Stimulated activated naive CD4-positive, alpha-beta T cell treated with Interleukin-2 at 50 U/mL for 16 hours (primary cell): ENCODE measurements around the gene SCIN.
"Not testable (repeated sequence)": the region's sequence is repeated elsewhere in the genome, so short reads cannot be mapped to it uniquely, and the experiment has no call there.

ENCODE experiments used
- DNase-seq: peaks from one replicate; lab custom pipeline; 2025; lab: John Stamatoyannopoulos, UW

Gene SCIN

DNA sequence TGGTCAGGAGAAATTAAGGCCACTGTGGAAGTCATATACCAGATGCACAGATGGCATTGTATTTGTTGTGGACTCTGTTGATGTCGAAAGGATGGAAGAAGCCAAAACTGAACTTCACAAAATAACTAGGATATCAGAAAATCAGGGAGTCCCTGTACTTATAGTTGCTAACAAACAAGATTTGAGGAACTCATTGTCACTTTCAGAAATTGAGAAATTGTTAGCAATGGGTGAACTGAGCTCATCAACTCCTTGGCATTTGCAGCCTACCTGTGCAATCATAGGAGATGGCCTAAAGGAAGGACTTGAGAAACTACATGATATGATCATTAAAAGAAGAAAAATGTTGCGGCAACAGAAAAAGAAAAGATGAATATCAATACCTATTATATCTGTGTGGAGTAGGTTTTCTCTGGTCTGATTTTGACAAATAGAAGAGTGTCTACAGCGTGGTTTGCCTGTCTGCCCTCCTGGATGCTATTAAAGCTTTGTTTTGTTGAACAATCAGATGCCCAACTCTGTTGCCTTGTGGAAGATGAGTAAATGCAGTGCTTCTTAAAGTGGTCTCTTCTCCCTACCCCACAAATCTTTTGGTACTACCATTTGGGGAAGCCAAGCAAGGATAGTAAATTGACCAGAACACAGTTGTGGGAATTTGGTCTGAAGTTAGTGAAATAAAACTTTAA is 118.1 kb downstream of the SCIN start:
- not testable (repeated sequence) for DNase-seq

DNA sequence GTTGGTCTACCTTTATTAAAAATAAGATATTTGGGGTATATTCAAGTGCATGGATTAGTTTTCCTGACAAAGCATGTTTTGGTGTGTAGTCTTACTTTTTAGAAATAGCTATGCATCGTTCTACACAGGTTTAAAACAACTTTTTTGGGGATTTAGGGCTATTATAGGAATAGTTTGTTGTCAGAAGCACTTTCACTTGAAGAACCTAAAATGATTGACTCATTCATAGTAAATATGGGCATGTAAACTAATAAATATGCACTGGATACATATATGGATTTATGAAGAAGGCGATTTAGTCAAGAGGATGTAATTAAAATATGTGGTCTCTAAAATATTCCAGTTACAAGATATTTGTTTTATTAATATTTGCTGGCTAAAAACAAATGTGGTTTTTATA is 118.9 kb downstream of the SCIN start:
- no peak for DNase-seq

DNA sequence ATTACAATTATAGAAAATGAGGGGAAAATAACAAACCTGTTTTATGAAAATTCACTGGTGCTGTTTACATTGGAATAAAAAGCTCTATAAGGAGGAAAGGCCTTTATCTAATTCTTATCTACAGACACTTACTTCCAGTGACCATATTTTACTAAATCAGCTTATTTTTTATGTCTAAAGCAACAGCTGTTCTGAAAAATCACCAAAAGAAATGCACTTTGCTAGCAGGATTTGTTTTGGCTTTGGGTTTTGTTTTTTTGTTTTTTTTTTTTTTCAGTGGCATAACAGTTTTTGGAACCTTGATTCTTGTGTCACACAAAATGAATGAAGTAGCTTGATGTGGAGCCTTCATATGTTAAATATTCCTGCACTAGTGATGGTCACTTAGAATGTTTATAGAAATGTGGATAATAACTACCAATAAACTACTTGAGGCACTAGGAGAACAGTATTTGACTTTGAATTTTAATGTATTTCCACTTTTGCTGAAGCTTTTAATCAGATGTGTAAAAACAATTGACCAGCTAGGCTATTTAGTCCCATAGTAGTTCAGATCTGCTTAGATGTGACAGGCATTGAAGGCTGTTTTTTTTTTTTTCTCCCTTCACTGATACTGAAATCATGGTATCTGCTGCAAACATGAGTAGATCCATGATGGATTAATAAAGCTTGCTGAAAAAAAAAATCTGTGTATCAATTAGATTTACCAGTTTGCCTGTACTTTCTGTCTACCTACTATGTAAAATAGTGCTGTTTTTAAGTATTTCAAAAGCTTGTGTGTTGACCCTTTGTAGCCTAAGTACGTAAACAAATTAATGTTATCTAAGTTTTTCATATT is 119.7 kb downstream of the SCIN start:
- DNase-seq: no peak

DNA sequence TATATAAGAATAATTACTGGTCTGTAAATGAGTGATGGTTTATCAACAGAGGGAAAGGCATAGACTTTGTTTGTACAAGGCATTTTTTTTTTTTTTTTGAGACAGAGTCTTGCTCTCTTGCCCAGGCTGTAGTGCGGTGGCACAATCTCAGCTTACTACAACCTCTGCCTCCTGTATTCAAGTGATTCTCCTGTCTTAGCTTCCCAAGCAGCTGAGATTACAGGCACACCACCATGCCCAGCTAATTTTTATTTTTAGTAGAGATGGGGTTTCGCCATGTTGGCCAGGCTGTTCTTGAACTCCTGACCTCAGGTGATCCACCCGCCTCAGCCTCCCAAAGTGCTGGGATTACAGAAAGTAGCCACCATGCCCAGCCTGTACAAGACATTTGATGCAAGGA is 120.9 kb downstream of the SCIN start:
- not testable (repeated sequence) for DNase-seq

DNA sequence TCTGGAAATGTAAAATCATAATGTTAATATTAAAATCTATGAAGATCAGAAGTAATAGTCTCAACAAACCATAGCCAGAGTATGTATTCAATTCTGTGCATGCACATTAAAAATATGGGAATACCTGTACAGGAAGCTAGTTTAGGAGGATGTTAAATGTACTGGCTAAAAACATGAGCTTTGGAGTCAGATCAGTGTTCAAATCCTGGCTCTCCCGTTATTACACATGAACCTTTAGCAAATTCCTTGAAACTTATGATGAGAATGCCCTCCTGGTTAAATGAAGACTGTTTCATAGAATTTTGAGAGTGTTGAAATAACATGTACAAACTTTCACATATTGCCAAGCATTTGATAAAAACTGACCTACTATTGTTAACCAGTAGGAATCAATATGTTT is 121.5 kb downstream of the SCIN start:
- DNase-seq: no peak

DNA sequence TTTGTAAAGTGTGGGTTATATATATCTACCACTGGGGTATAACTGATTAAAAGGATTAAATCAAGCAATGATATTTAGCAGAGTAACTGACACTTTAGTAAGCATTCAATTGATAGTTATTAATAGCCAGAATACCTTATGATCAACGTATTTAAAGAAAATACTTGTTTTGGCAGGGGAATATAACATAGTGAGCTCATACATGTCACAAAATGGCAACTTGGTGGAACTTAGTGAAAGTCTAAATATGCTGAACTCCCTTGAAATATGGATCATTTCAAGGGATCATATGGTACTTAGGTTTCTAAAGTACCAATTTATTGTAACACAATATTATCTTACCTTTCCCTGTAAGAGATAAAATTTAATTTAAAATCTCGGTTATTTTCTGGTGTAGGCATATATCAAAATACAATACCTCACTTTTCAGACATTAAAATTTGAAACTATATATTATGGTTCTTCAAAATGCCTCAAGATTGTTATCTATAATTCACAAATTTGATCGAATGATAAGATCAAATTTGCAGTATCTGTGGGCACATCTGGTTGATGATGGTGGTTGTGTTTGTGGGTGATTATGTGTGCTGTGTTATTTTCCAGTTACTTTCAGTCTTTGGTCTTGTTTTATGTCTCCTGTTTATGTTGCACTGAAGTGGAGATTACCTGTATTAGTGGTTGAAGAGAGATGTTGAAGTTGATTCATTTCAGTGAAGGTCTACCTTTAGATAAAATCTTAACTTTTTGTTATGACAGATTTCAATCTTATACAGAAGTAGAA is 122.1 kb downstream of the SCIN start:
- no peak for DNase-seq

DNA sequence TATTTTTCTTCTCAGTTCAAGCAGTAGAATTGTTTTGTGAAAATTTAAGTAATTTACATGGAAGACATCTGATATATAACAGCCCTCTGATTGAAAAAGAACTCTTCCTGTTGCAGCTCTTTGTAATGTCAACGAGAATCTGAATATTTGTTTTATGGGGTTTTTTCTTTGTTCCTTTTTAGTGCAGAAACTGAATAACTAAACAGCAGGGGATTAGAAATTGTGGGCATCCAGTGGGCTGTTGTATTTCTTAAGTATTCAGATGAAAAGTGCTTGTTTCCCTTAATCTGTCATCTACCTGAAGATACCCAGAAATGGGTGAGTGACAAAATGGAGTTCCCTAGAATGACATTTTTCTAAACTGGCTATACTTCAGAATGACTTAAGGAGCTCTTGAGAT is 124.3 kb downstream of the SCIN start:
- no peak for DNase-seq

DNA sequence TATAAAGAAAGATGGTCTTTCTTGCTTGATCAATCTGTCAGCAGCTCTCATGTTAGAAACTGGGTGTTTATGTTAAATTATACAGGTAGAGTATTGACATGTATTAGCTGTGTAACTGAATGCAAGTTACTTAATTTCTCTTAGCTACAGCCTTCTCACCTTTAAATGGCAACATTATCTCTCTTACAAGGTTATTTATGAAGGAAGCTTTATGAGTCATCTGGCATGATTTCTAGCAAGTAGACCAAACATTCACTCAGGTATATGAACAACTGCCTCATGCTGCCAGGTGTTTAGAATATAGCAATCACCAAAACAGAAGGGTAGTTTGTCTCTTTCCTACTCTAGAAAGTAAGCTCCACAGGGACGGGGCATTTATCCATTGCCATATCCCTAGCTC is 125.4 kb downstream of the SCIN start:
- no peak for DNase-seq

DNA sequence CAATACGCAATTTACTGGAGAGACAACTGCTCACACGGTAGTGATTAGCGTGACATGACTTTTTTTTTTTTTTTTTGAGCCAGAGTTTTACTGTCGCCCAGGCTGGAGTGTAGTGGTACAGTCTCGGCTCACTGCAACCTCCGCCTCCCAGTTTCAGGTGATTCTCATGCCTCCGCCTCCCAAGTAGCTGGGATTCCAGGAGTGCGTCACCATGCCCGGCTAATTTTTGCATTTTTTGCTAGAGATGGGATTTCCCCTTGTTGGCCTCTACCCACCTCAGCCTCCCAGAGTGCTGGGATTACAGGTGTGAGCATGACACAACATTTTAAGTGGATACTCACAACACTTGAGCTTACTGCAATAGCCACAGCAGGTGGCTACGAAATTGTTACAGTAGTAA is 128.8 kb downstream of the SCIN start:
- no peak for DNase-seq

DNA sequence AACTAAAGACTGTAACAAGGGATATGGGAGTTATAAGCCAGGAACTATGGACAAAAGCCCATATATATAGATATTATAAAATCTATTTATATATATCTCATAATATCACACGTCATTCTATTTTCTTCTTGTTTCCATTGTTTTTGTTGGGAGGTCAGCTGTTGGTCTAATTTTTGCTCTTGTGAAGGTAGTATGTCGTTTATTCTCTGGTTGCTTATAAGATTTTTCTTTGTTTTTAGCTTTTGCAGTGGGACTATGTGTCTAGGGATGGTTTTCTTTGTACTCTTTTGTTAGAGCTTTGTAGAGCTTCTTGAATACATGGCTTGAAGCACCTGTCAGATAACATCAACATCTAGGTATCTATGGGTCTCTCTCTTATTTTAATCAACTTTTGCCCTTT is 130.9 kb downstream of the SCIN start:
- DNase-seq: no peak

DNA sequence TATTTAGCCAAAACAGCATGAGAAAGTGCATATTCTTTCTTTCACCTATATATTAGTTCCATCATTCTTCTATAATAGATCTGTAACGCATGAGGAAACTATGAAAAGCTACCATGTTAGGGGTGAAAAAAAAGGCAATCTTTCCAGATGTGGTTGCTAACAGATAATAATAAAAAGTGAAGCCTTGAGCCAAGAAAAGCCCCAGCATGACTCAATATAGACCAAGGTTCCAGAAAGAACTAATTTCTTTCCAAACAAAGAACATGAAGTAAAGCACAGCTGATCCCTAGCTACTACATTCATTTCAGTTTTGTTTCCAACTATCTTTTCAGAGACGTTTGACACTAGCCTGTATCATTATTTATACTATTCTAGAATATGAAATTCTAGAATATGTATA is 133.4 kb downstream of the SCIN start:
- DNase-seq: no peak

DNA sequence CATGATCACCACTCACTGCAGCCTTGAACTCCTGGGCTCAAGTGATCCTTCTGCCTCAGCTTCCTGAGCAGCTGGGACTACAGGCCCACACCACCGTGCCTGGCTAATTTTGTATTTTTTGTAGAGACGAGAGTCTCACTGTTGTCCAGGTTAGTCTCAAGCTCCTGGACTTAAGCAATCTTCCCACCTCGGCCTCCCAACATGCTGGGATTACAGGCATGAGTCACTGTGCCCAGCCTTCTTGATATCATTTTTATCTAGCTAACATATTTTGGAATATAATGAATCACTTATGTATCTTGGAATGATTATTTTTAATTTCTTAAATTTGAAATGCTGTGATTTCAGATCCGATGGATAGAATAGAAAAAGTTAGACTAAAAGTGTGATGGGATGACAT is 135.4 kb downstream of the SCIN start:
- DNase-seq: no peak

DNA sequence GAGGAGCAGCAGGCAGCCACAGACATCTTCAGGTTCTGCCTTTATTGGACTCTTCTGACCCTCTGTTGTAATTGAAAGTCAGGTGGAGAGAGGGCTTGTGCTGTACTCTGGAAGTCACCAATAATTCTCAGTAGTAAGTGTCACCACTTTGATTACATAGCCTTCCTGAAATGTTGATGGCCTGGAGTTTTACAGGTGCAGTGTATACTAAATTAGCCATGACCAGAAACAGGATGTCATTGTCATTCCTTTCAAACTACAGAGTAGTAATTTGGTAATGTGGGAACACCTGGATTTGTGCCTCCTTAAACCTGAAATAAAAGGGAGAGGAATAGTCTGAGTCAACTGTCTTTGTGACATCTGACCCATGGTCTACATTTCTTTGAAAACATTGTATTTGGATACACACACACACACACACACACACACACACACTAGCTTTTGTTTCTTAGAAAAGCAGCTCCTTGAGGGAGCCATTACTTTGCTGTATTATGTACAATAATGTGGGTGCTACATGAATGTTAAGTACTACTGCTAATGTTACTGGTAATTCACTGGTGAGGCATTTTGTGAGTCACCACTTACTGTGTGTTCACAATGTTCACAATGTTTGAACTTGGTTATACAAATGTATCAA is 136.5 kb downstream of the SCIN start:
- no peak for DNase-seq

DNA sequence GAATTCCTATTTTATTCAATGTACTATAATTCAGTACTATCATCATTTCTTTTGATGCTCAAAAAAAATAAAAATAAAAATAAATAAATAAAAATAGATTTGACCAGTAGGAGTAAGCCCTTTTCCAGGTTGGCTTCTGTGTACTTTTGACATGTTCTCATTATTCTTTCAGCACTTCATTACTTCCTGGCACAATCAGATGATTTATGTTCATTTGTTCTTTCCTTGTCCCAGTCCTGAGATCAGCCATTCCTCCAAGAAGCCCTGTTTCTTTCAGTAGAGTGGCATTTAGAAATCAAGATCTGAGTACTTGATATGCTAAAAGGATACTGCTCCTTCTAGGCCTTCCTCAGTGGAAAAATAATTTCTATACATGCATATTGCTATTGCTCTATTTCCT is 137.8 kb downstream of the SCIN start:
- DNase-seq: no peak
